A673 (cell line): ENCODE measurements around the gene PODXL. TPM values are rescaled to one million over a fixed set of nuclear protein-coding genes. Genes with fewer than 3 reads are reported as not detected.
A peak's percentile ranks its signal among the peaks of the same experiment; 100 is the strongest.

Source experiments
- BruUV-seq: library from RNA; stranded (reverse); fragments of 400-500 nt; replicated peaks from 2 replicates; lab custom pipeline; 2021; lab: Mats Ljungman, UMichigan
- CTCF ChIA-PET: fragments of 300-600 bp; sonication (Branson Sonifier 250); formaldehyde crosslinking; loops from one replicate; lab custom pipeline; 2022; ENCODE audit warnings: antibody characterized with exemption; lab: Charles Lee
- POLR2A ChIA-PET: fragments of 300-600 bp; sonication (Branson Sonifier 250); formaldehyde crosslinking; loops from one replicate; lab custom pipeline; 2022; ENCODE audit warnings: antibody characterized with exemption; ENCODE audit not compliant: low non-redundant PET; lab: Charles Lee
- DNase-seq: peaks from one replicate; pipeline ENCODE4 v3.0.0-alpha.2; 2015; ENCODE audit warnings: low spot score
- H3K27ac ChIP-seq: fragments of 200-600 bp; sonication (generic); 2 replicates; pipeline ENCODE4 v1.5.1; 2016; ENCODE audit warnings: mixed run types, low read depth, mild to moderate bottlenecking, mixed read lengths, antibody characterized with exemption, low read length; ENCODE audit not compliant: poor library complexity, severe bottlenecking
- H3K27me3 ChIP-seq: fragments of 200-600 bp; sonication (generic); replicated peaks from 2 replicates; pipeline ENCODE4 v1.6.1; 2017; ENCODE audit warnings: mixed run types, low read depth, mild to moderate bottlenecking, mixed read lengths, antibody characterized with exemption, low read length; ENCODE audit not compliant: insufficient read depth, poor library complexity
- H3K36me3 ChIP-seq: fragments of 200-600 bp; sonication (generic); 2 replicates; pipeline ENCODE4 v1.6.1; 2016; ENCODE audit warnings: mixed run types, mild to moderate bottlenecking, mixed read lengths, antibody characterized with exemption, low read length; ENCODE audit not compliant: insufficient read depth, poor library complexity, severe bottlenecking
- H3K4me1 ChIP-seq: fragments of 200-600 bp; sonication (generic); 2 replicates; pipeline ENCODE4 v1.6.1; 2017; ENCODE audit warnings: mixed run types, mild to moderate bottlenecking, mixed read lengths, antibody characterized with exemption, low read length; ENCODE audit not compliant: insufficient read depth, poor library complexity, severe bottlenecking
- H3K4me3 ChIP-seq: fragments of 200-600 bp; sonication (generic); 2 replicates; pipeline ENCODE4 v1.5.1; 2016; ENCODE audit warnings: low read depth, mixed run types, mild to moderate bottlenecking, mixed read lengths, low read length; ENCODE audit not compliant: poor library complexity, severe bottlenecking
- H3K9me3 ChIP-seq: fragments of 200-600 bp; sonication (generic); 2 replicates; pipeline ENCODE4 v1.6.1; 2016; ENCODE audit warnings: mixed run types, low read depth, mild to moderate bottlenecking, mixed read lengths, antibody characterized with exemption, low read length; ENCODE audit not compliant: poor library complexity, severe bottlenecking
- CTCF ChIP-seq: fragments of 300-800, 200-600 bp; sonication (generic); conservative IDR thresholded peaks from 2 replicates; pipeline ENCODE4 v1.5.1; 2017; ENCODE audit warnings: low read depth, mild to moderate bottlenecking, antibody characterized with exemption, low read length, moderate library complexity, mixed read lengths
- EZH2 ChIP-seq: fragments of 200-600 bp; sonication (generic); IDR thresholded peaks from 2 replicates; pipeline ENCODE4 v1.6.1; 2017; ENCODE audit warnings: borderline replicate concordance, low read depth, mild to moderate bottlenecking, mixed read lengths, antibody characterized with exemption, low read length; ENCODE audit not compliant: poor library complexity, severe bottlenecking
- intact Hi-C: fragments of 100-400 bp; cut with micrococcal nuclease; formaldehyde crosslinking; loops from one replicate; pipeline ENCODE4 v1.10.0; 2022; ENCODE audit not compliant: unreplicated experiment
- total RNA-seq: library from RNA; stranded (reverse); gene quantifications from 2 replicates; pipeline ENCODE4 v1.2.3, GENCODE V29; 2021

PODXL gene
- total RNA-seq, 1 experiment from 2014 or later: 22.1 TPM

- no peak for DNase-seq
- Histone ChIP-seq H3K4me1 (peaks cover 15% of the 10 kb centered on the region), H3K27me3 (no peaks in the 10 kb centered on the region), H3K36me3 (no peaks in the 10 kb centered on the region), H3K9me3 (no peaks in the 10 kb centered on the region), H3K4me3 (no peak overlapping the region), H3K27ac (no peak overlapping the region)
- CTCF ChIA-PET: no interaction called here
- TF ChIP-seq EZH2: no peak
- no peak for TF ChIP-seq CTCF
- POLR2A ChIA-PET: interaction anchor here (0.6 kb wide), 1 partner anchor 41 kb away, joined by 8 read pairs; no protein-coding TSS in a partner anchor
- no TSS peak for BruUV-seq
- intact Hi-C loops: no loop called here
Measured at GRCh38 chr7:131483586-131483985, 72.8 kb downstream of the PODXL start.

- Histone ChIP-seq H3K9me3 (no peaks in the 10 kb centered on the region), H3K27me3 (no peaks in the 10 kb centered on the region), H3K27ac (no peak overlapping the region), H3K36me3 (no peaks in the 10 kb centered on the region), H3K4me1 (peaks cover 15% of the 10 kb centered on the region), H3K4me3 (no peak overlapping the region)
- no TSS peak for BruUV-seq
- TF ChIP-seq EZH2 (no peak), CTCF (no peak)
- no peak for DNase-seq
- ChIA-PET POLR2A (interaction anchor here (0.6 kb wide), 1 partner anchor 42 kb away, joined by 8 read pairs; no protein-coding TSS in a partner anchor), CTCF (no interaction called here)
- intact Hi-C loops: no loop called here
Measured at GRCh38 chr7:131482800-131483199, 73.6 kb downstream of the PODXL start.

- intact Hi-C loops: no loop called here
- ChIA-PET CTCF (no interaction called here), POLR2A (no interaction called here)
- H3K4me1 ChIP-seq: peaks cover 15% of the 10 kb centered on the region
- H3K36me3 ChIP-seq: no peaks in the 10 kb centered on the region
- H3K27ac ChIP-seq: no peak overlapping the region
- no peak overlapping the region for H3K4me3 ChIP-seq
- H3K27me3 ChIP-seq: no peaks in the 10 kb centered on the region
- no peaks in the 10 kb centered on the region for H3K9me3 ChIP-seq
- DNase-seq: peak; percentile 62
- TF ChIP-seq EZH2 (no peak), CTCF (no peak)
- no TSS peak for BruUV-seq
Measured at GRCh38 chr7:131480384-131481315, 75.8 kb downstream of the PODXL start.
